Measurements from ENCODE around the gene ANKRD60. TPM values are rescaled to one million over a fixed set of nuclear protein-coding genes. Genes with fewer than 3 reads are reported as not detected.

Gene ANKRD60
- total RNA-seq, 2 donors from 2014 or later = not detected

GRCh38 chr20:58233881-58234528, 5.6 kb upstream of the ANKRD60 start:
- H3K4me1 ChIP-seq (ENCODE audit: control insufficient read depth in 1 of 2, low read depth in 2 of 2) = no peaks in the 10 kb centered on the region
- H3K27me3 ChIP-seq (replicated peaks; ENCODE audit: insufficient read depth) = peaks cover 1% of the 10 kb centered on the region
- H3K27ac ChIP-seq = no peak overlapping the region
- H3K4me3 ChIP-seq = no peak overlapping the region
- no peak for DNase-seq (ENCODE audit: low spot score)
- no peaks in the 10 kb centered on the region for H3K9me3 ChIP-seq
- peak; percentile 56 for TF ChIP-seq CTCF (IDR thresholded peaks at IDR 0.05)
- ATAC-seq (ENCODE audit: insufficient number of reproducible peaks, low FRiP score, low read depth) = no peak
- peaks cover 9% of the 10 kb centered on the region for H3K36me3 ChIP-seq

GRCh38 chr20:58233393-58233792, 4.9 kb upstream of the ANKRD60 start:
- no peaks in the 10 kb centered on the region for H3K9me3 ChIP-seq
- ATAC-seq (ENCODE audit: insufficient number of reproducible peaks, low FRiP score, low read depth) = no peak
- H3K4me3 ChIP-seq = no peak overlapping the region
- TF ChIP-seq CTCF (IDR thresholded peaks at IDR 0.05) = no peak
- peaks cover 9% of the 10 kb centered on the region for H3K36me3 ChIP-seq
- no peaks in the 10 kb centered on the region for H3K4me1 ChIP-seq (ENCODE audit: control insufficient read depth in 1 of 2, low read depth in 2 of 2)
- H3K27ac ChIP-seq = no peak overlapping the region
- H3K27me3 ChIP-seq (replicated peaks; ENCODE audit: insufficient read depth) = peaks cover 6% of the 10 kb centered on the region
- no peak for DNase-seq (ENCODE audit: low spot score)

- DNase-seq (ENCODE audit: low spot score) (no peak), ATAC-seq (ENCODE audit: insufficient number of reproducible peaks, low FRiP score, low read depth) (no peak)
Observed at GRCh38 chr20:58231683-58232082, 3.2 kb upstream of the ANKRD60 start.

GRCh38 chr20:58229198-58229798, 845 bp upstream of the ANKRD60 start:
- H3K27me3 ChIP-seq (replicated peaks; ENCODE audit: insufficient read depth) = peaks cover 15% of the 10 kb centered on the region
- DNase-seq (ENCODE audit: low spot score) (no peak), ATAC-seq (ENCODE audit: insufficient number of reproducible peaks, low FRiP score, low read depth) (no peak)
- TF ChIP-seq CTCF (IDR thresholded peaks at IDR 0.05) = no peak
- H3K27ac ChIP-seq = no peak overlapping the region
- no peaks in the 10 kb centered on the region for H3K9me3 ChIP-seq
- peaks cover 0 to 5% of the 10 kb centered on the region in 2 donors for H3K4me1 ChIP-seq (ENCODE audit: control insufficient read depth in 1 of 2, low read depth in 2 of 2)
- no peak overlapping the region for H3K4me3 ChIP-seq
- peaks cover 4% of the 10 kb centered on the region for H3K36me3 ChIP-seq

More at GRCh38 chr20:58231683-58232082, 3.2 kb upstream of the ANKRD60 start:
- Histone ChIP-seq H3K4me1 (ENCODE audit: control insufficient read depth in 1 of 2, low read depth in 2 of 2) (peaks cover 0 to 5% of the 10 kb centered on the region in 2 donors), H3K27me3 (replicated peaks; ENCODE audit: insufficient read depth) (peaks cover 15% of the 10 kb centered on the region), H3K9me3 (no peaks in the 10 kb centered on the region), H3K27ac (no peak overlapping the region), H3K4me3 (no peak overlapping the region), H3K36me3 (peaks cover 9% of the 10 kb centered on the region)
- TF ChIP-seq CTCF (IDR thresholded peaks at IDR 0.05) = no peak

DNA sequence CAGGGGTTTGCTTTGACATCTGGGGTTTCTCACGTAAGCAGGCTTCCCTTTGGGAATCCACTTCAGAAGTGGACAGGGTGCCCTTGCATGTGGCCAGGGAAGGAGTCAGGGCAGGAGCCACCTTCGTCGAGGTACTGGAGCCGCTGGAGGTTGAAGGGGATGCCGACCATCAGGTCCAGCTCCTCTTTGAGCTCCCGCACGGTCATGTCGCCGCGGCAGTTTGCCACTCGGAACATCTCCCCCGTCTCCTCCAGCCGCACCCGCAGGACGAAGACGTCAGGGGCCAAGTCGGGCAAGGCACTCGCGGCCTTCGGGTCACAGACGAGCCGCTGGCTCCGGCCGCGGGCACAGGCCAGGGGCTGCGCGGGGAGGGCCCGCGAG, 360 bp downstream of the ANKRD60 start:
- no peak for TF ChIP-seq CTCF (IDR thresholded peaks at IDR 0.05)

More for the DNA sequence above, 360 bp downstream of the ANKRD60 start:
- no peak for DNase-seq (ENCODE audit: low spot score)
- H3K4me1 ChIP-seq (ENCODE audit: control insufficient read depth in 1 of 2, low read depth in 2 of 2) = peaks cover 0 to 5% of the 10 kb centered on the region in 2 donors
- ATAC-seq (ENCODE audit: insufficient number of reproducible peaks, low FRiP score, low read depth) = no peak
- H3K9me3 ChIP-seq = no peaks in the 10 kb centered on the region
- no peak overlapping the region for H3K27ac ChIP-seq
- peaks cover 4% of the 10 kb centered on the region for H3K36me3 ChIP-seq
- no peak overlapping the region for H3K4me3 ChIP-seq
- peaks cover 15% of the 10 kb centered on the region for H3K27me3 ChIP-seq (replicated peaks; ENCODE audit: insufficient read depth)

Measured in thoracic aorta (tissue), 2 donors.